Measurements from ENCODE around the gene LIG1.

Gene LIG1

DNA sequence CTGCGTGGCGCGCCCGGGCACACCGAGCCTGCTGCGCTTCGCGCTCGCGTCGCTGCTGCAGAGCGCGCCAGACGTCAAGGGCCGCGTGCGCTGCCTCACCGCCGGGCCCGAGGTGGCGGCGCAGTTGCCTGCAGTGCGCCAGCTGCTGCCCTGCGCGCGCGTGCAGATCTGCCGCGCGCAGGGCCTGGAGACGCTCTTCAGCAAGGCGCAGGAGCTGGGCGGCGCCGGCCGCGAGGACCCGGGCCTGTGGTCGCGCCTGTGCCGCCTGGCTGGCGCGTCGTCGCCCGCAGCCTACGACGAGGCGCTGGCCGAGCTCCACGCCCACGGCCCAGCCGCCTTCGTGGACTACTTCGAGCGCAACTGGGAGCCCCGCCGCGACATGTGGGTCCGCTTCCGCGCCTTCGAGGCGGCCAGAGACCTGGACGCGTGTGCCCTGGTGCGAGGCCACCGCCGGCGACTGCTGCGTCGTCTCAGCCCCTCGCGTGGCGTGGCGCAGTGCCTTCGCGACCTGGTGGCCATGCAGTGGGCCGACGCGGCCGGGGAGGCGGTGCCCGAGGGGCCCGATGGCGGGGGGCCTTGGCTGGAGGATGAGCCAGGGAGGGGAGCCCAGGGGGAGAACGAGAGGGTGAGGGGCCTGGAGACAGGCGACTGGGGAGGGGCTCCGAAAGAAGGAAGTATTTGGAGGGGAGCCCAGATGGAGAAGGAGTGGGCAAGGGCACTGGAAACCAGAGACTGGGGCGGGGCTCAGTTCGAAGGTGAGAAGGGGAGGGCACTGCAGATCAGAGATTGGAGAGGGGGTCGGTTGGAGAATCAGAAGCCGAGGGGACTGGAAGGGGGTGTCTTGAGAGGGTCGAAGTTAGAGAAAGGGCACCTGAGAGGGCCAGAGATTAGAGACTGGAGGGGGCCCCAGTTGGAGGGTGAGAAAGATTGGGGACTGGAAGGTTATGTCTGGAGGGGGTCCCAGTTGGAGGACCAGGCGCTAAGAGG, 25.0 kb upstream of the LIG1 start:
- no peak overlapping the region for H3K27ac ChIP-seq (ENCODE audit: low read length)
- H3K36me3 ChIP-seq (ENCODE audit: insufficient read depth, low read depth, low read length): no peaks in the 10 kb centered on the region
- no peak overlapping the region for H3K4me3 ChIP-seq (ENCODE audit: low read length)
- H3K4me1 ChIP-seq (ENCODE audit: insufficient read depth, low read length): peaks cover 4% of the 10 kb centered on the region; the same call in 1 of the 2 replicates
- no peaks in the 10 kb centered on the region for H3K27me3 ChIP-seq (ENCODE audit: insufficient read depth, low read length)
- H3K9me3 ChIP-seq (ENCODE audit: insufficient read depth, low read depth, low read length): no peaks in the 10 kb centered on the region
- no peak overlapping the region for H3K9ac ChIP-seq (ENCODE audit: low read depth, low read length)

DNA sequence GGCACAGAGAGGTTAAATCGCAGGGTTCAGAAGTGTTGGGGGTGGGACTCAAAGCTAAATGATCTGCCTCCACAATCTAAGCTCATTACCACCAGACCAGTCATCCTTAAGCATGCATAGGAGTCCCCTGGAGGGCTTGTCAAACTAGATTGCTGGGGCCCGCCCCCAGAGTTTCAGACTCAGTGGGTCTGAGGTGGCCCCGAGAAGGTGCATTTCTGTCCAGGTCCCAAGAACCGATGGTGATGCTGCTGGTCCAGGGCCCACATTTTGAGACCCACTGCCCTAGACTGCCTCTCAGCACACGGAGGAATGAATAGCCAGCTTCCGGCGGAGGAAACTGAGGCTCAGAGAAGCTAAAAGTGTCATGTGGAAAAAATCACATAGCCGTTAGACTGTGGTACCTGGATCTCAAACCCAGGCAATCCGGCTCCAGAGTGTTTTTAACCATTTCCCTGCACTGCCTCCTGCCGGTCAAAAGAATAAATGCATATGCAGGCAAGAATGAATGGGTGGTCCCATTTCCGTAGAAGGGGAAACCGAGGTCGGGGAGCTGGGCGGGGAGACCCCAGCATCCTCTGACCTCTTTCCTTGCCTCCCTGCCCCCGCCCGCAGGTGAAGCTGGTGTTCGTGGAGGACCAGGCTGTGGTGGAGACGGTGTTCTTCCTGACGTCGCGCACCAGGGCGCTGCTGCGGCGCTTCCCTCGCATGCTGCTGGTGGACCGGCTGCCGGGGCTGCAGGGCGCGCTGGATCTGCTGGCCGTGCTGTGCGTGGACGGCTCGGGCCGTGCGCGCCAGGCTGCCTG, 24.1 kb upstream of the LIG1 start:
- no peaks in the 10 kb centered on the region for H3K9me3 ChIP-seq (ENCODE audit: insufficient read depth, low read depth, low read length)
- no peak overlapping the region for H3K9ac ChIP-seq (ENCODE audit: low read depth, low read length)
- peaks cover 4% of the 10 kb centered on the region; the same call in 1 of the 2 replicates for H3K4me1 ChIP-seq (ENCODE audit: insufficient read depth, low read length)
- H3K27ac ChIP-seq (ENCODE audit: low read length): no peak overlapping the region
- H3K36me3 ChIP-seq (ENCODE audit: insufficient read depth, low read depth, low read length): 0 out of 2 replicates have a peak, but pooled peaks cover 5% of the 10 kb centered on the region
- H3K27me3 ChIP-seq (ENCODE audit: insufficient read depth, low read length): no peaks in the 10 kb centered on the region
- no peak overlapping the region for H3K4me3 ChIP-seq (ENCODE audit: low read length)

GRCh38 chr19:48192750-48193149, 22.6 kb upstream of the LIG1 start:
- Histone ChIP-seq H3K4me1 (ENCODE audit: insufficient read depth, low read length) (peaks cover 4% of the 10 kb centered on the region; the same call in 1 of the 2 replicates), H3K4me3 (ENCODE audit: low read length) (no peak overlapping the region), H3K27me3 (ENCODE audit: insufficient read depth, low read length) (no peaks in the 10 kb centered on the region), H3K36me3 (ENCODE audit: insufficient read depth, low read depth, low read length) (peaks cover 15% of the 10 kb centered on the region; the same call in 1 of the 2 replicates), H3K9me3 (ENCODE audit: insufficient read depth, low read depth, low read length) (no peaks in the 10 kb centered on the region), H3K27ac (ENCODE audit: low read length) (no peak overlapping the region), H3K9ac (ENCODE audit: low read depth, low read length) (no peak overlapping the region)

- no peaks in the 10 kb centered on the region for H3K9me3 ChIP-seq (ENCODE audit: insufficient read depth, low read depth, low read length)
- H3K9ac ChIP-seq (ENCODE audit: low read depth, low read length): peak overlapping the region; percentile 51; the same call in 1 of the 2 replicates
- H3K27me3 ChIP-seq (ENCODE audit: insufficient read depth, low read length): no peaks in the 10 kb centered on the region
- H3K36me3 ChIP-seq (ENCODE audit: insufficient read depth, low read depth, low read length): peaks cover 18% of the 10 kb centered on the region; the same call in 1 of the 2 replicates
- peaks cover 4% of the 10 kb centered on the region; the same call in 1 of the 2 replicates for H3K4me1 ChIP-seq (ENCODE audit: insufficient read depth, low read length)
- H3K4me3 ChIP-seq (ENCODE audit: low read length): peak overlapping the region; percentile 39; the same call in 1 of the 2 replicates
- peak overlapping the region; percentile 31 for H3K27ac ChIP-seq (ENCODE audit: low read length)
Observed at GRCh38 chr19:48190885-48191284, 20.7 kb upstream of the LIG1 start.

DNA sequence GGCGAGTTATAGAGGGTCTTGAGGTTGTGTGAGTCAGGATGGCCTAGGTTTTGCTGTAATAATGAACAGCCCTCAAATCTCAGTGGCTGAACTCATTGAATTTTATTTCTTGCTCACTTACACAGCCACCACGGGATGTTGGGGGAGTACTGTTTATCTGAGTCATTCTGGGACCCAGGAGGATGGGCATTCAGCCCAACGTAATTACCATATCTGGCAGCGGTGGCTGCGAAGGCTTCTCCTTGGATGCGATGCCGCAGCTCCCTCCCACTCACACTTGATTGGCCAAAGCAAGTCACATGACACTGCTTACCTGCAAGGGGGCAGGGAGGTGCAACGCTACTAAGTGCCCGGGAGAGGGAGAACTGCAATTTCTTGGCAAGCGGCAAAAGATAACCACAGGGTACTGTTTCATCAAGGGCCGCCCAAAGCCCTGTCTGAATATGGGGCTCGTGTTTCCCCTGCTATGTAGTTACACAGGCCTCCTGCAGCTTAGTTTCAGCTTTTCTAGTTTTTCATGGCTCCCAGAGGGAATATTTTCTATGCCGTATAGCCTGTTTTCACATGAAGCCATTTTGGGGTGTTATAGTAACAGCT, 20.2 kb upstream of the LIG1 start:
- Histone ChIP-seq H3K9ac (ENCODE audit: low read depth, low read length) (peak overlapping the region; percentile 52; the same call in 1 of the 2 replicates), H3K4me3 (ENCODE audit: low read length) (peak overlapping the region; percentile 39; the same call in 1 of the 2 replicates), H3K27ac (ENCODE audit: low read length) (peak overlapping the region; percentile 31), H3K4me1 (ENCODE audit: insufficient read depth, low read length) (peaks cover 4% of the 10 kb centered on the region; the same call in 1 of the 2 replicates), H3K9me3 (ENCODE audit: insufficient read depth, low read depth, low read length) (no peaks in the 10 kb centered on the region), H3K27me3 (ENCODE audit: insufficient read depth, low read length) (no peaks in the 10 kb centered on the region), H3K36me3 (ENCODE audit: insufficient read depth, low read depth, low read length) (peaks cover 18% of the 10 kb centered on the region; the same call in 1 of the 2 replicates)

- Histone ChIP-seq H3K4me1 (ENCODE audit: insufficient read depth, low read length) (peaks cover 4% of the 10 kb centered on the region; the same call in 1 of the 2 replicates), H3K4me3 (ENCODE audit: low read length) (no peak overlapping the region), H3K9me3 (ENCODE audit: insufficient read depth, low read depth, low read length) (peaks cover 7% of the 10 kb centered on the region), H3K27me3 (ENCODE audit: insufficient read depth, low read length) (no peaks in the 10 kb centered on the region), H3K9ac (ENCODE audit: low read depth, low read length) (no peak overlapping the region), H3K27ac (ENCODE audit: low read length) (no peak overlapping the region), H3K36me3 (ENCODE audit: insufficient read depth, low read depth, low read length) (peaks cover 25% of the 10 kb centered on the region)
Observed at GRCh38 chr19:48186541-48186991, 16.4 kb upstream of the LIG1 start.

- Histone ChIP-seq H3K9me3 (ENCODE audit: insufficient read depth, low read depth, low read length) (peaks cover 12% of the 10 kb centered on the region), H3K27ac (ENCODE audit: low read length) (no peak overlapping the region), H3K27me3 (ENCODE audit: insufficient read depth, low read length) (no peaks in the 10 kb centered on the region), H3K36me3 (ENCODE audit: insufficient read depth, low read depth, low read length) (peaks cover 30% of the 10 kb centered on the region), H3K4me1 (ENCODE audit: insufficient read depth, low read length) (peaks cover 4% of the 10 kb centered on the region; the same call in 1 of the 2 replicates), H3K9ac (ENCODE audit: low read depth, low read length) (no peak overlapping the region), H3K4me3 (ENCODE audit: low read length) (no peak overlapping the region)
Observed at GRCh38 chr19:48186015-48186414, 15.9 kb upstream of the LIG1 start.

DNA sequence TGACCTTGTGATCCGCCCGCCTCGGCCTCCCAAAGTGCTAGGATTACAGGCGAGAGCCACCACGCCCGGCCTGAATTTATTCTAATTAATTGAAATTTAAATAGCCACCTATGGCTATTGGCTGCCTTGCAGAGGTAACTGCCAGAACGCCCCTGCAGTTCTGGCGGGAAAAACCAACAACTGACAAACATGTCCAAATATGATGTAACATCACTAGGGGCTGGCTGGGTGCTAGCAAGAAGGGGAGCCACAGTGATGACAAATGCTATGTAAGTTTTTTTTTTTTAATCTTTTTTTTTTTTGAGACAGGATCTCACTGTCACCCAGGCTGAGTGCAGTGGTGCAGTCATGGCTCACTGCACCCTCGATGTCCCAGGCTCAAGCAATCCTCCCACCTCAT, 13.2 kb upstream of the LIG1 start:
- peaks cover 14% of the 10 kb centered on the region for H3K9me3 ChIP-seq (ENCODE audit: insufficient read depth, low read depth, low read length)
- H3K4me3 ChIP-seq (ENCODE audit: low read length): no peak overlapping the region
- H3K27me3 ChIP-seq (ENCODE audit: insufficient read depth, low read length): no peaks in the 10 kb centered on the region
- no peak overlapping the region for H3K9ac ChIP-seq (ENCODE audit: low read depth, low read length)
- H3K27ac ChIP-seq (ENCODE audit: low read length): no peak overlapping the region
- peaks cover 25% of the 10 kb centered on the region for H3K36me3 ChIP-seq (ENCODE audit: insufficient read depth, low read depth, low read length)
- H3K4me1 ChIP-seq (ENCODE audit: insufficient read depth, low read length): no peaks in the 10 kb centered on the region

DNA sequence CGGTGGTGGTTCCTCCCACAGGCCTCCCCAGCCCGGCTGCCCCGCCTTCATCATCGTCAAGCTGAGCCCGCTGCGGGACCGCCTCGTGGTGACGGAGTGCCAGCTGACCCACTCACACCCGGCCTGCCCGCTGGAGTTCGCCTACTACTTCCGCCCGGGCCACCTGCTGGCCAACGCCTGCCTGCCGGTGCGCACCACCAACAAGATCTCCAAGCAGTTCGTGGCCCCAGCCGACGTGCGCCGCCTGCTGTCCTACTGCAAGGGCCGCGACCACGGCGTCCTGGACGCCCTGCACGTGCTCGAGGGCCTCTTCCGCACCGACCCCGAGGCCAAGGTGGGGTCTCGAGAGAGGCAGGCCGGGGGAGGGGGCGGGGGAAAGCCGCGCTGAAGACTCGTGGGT, 12.3 kb upstream of the LIG1 start:
- H3K27me3 ChIP-seq (ENCODE audit: insufficient read depth, low read length): no peaks in the 10 kb centered on the region
- no peaks in the 10 kb centered on the region for H3K4me1 ChIP-seq (ENCODE audit: insufficient read depth, low read length)
- H3K9ac ChIP-seq (ENCODE audit: low read depth, low read length): no peak overlapping the region
- H3K36me3 ChIP-seq (ENCODE audit: insufficient read depth, low read depth, low read length): peaks cover 17% of the 10 kb centered on the region; the same call in 1 of the 2 replicates
- H3K27ac ChIP-seq (ENCODE audit: low read length): no peak overlapping the region
- peaks cover 14% of the 10 kb centered on the region for H3K9me3 ChIP-seq (ENCODE audit: insufficient read depth, low read depth, low read length)
- no peak overlapping the region for H3K4me3 ChIP-seq (ENCODE audit: low read length)

DNA sequence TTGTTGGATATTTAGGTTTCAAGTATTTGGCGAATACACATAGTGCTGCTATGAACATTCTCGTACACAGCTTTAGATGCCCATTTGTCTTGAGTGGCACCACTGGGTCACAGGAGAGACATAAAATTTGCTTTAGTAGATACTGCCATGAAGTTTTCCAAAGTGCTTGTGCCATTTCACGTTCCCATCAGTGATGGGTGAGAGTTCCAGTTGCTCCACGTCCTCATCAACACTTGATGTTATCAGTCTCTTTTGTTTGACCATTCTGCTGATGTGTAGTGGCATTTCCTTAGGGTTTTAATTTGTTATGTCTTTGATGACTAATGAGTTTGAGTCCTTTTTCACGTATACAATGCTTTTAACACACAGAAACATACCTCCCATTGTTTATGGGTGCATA, 11.4 kb upstream of the LIG1 start:
- no peaks in the 10 kb centered on the region for H3K27me3 ChIP-seq (ENCODE audit: insufficient read depth, low read length)
- H3K36me3 ChIP-seq (ENCODE audit: insufficient read depth, low read depth, low read length): peaks cover 17% of the 10 kb centered on the region; the same call in 1 of the 2 replicates

DNA sequence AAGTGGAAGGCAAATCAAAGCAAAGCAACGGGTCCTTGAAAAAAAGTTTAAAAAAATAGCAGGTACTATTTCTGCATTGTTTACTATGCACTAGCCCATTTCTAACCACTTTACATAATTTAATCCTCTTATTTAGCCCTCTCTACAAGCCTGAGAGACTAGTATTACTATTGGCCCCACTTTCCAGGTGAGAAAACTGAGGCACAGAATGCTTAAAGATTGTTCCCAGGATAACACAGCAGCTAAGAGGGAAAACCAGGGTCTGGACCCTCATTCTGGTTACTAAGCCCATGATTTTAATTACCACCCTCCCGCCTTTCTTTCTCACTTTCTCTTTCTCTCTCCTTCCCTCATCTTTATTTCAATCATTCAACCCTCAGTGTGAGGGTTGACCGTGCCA, 6.1 kb upstream of the LIG1 start:
- Histone ChIP-seq H3K9ac (ENCODE audit: low read depth, low read length) (no peak overlapping the region), H3K4me1 (ENCODE audit: insufficient read depth, low read length) (no peaks in the 10 kb centered on the region), H3K27ac (ENCODE audit: low read length) (no peak overlapping the region), H3K27me3 (ENCODE audit: insufficient read depth, low read length) (no peaks in the 10 kb centered on the region), H3K36me3 (ENCODE audit: insufficient read depth, low read depth, low read length) (peaks cover 35% of the 10 kb centered on the region), H3K4me3 (ENCODE audit: low read length) (no peak overlapping the region), H3K9me3 (ENCODE audit: insufficient read depth, low read depth, low read length) (peaks cover 4% of the 10 kb centered on the region)

More for the DNA sequence above, 11.4 kb upstream of the LIG1 start:
- peaks cover 14% of the 10 kb centered on the region for H3K9me3 ChIP-seq (ENCODE audit: insufficient read depth, low read depth, low read length)
- no peaks in the 10 kb centered on the region for H3K4me1 ChIP-seq (ENCODE audit: insufficient read depth, low read length)
- H3K4me3 ChIP-seq (ENCODE audit: low read length): no peak overlapping the region
- H3K27ac ChIP-seq (ENCODE audit: low read length): no peak overlapping the region
- H3K9ac ChIP-seq (ENCODE audit: low read depth, low read length): no peak overlapping the region

Data from iPS-20b (cell line).